Measurements from ENCODE around the gene JARID2.

JARID2 gene

DNA sequence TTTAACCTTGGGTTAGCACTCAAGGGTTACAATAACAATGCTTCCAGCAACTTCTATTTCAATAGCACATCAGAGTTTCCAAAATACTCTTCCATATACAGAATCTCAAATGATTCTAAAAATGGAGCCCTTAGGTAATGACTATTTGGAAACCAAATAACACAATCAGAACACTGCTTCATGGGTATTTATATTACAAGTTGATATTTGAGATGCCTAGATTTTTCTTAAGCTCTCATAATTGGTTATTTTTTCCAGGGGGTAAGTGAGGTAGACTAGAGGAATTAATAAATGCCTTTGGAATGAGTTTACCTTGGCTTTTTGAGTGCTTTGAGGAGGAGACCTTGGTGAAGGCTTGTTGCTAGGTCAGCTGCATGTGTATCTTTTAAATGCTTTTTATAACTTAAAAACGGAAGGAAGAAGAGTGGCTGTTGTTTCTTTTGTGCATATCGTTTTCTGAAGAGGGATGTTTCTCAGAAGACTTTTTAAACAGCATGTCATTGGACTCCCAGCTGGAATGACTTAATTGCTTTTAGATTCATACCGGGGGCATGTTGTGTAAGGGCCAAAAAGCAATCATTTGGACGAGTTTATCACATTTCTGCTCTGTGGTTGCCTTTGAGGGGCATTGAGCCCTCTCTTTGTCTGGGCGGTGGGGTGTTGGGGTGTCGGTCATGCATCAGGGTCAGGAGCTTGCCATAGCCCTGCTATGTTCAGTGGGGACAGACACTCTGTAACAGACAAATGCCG lies 230.9 kb downstream of the JARID2 start:
- DNase-seq = no peak

DNA sequence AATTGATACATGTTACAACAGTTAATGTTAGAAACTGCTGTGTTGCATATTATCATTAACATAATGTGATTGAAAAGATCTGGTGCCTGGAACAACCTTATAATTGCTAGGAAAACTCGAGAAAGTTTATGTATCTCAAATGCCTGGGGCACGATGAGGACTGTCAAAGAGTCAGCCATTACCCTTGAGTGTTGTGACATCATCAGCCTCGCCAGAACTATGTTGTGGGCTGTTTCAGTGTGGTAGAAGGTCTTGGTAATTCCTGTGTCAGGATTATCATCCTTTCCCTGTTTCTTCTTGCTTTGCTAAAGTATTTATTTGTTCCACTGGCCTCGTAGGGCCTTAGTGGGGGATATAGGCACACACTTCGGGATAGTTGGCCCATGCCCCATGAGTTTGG lies 231.9 kb downstream of the JARID2 start:
- no peak for DNase-seq

GRCh38 chr6:15479761-15480160 lies 233.9 kb downstream of the JARID2 start:
- DNase-seq = no peak

GRCh38 chr6:15480525-15480924 lies 234.7 kb downstream of the JARID2 start:
- DNase-seq = no peak

DNA sequence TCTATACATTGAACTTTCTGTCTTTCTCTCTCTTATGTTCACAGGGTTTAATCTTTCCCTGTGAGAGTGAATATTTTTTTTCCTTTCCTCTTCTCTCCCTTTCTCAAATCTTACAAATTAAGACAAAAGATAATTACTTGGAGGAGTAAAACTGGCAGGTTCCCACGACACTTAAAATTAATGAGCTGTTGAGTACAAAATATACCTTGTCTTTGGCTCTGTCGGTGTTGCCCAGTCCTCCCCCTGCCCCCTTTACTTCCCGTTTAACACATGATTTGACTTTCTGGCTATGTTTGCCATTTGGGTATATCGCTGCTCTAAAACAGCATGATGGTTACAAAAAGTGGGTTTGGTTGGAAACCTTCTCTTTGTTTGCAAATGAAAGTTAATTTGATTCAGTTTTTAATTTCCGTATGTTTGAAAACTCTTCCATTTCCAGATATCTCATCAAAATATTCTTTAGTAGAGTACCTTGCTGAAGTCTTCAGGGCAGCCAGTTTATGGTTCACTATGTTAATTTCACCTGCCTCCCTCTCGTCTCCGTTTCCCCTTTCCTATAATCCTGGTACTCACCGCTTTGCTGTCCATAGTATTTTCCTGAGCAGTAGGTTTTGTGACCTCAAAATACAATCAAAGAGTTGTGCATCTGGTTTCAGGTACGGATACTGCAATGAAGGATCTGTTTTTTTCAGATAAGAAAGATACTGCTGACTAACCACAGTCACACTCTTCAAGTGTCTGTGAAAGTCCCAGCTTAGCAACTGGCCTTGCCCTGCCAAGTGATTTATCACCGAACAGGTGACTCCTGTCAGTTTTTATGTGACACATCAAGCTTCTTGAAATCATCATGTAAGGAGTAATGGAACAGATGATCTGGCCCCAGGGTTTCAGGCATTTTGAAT lies 235.8 kb downstream of the JARID2 start:
- DNase-seq = peak in 1 of 2 experiments; percentile 24

DNA sequence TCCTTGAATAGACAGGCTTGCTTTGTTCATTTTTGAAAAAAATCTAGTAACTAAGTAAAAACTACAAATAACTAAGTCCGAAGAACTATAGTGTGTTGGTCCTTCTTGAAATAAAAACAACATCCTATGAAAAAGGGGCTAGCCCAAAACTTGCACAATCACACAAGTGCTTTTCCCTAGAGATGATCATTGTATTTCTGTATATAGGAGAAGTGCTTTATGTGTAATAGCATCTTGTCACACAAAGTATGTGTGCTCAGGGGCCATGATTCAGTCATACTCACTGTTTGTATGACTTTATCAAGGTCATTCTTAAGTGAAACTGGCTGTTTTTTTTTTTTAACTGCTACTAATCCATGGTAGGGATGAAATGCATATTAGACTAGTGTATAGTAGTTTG lies 237.2 kb downstream of the JARID2 start:
- no peak for DNase-seq

GRCh38 chr6:15484140-15484539 lies 238.3 kb downstream of the JARID2 start:
- DNase-seq = no peak

DNA sequence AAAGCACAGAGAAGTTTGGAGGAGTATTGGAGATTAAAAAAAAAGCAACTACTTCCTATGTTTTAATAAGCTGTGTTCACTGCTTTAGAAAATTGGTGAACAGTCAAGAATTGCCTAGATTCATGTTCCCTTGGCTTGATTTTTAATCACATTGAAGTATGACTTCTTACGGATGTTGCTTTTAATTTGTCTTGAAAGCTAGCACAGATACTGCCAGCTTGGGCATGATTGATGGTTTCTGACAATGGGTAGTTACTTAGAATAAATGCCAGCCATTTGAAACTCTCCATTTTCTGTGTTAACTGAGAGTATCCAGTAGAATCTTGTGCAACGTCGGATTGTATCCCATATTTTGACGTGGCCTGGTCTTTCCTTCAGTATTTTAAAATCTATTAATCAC lies 239.0 kb downstream of the JARID2 start:
- no peak for DNase-seq

- DNase-seq = no peak
Measured at GRCh38 chr6:15485936-15486335, 240.1 kb downstream of the JARID2 start.

DNA sequence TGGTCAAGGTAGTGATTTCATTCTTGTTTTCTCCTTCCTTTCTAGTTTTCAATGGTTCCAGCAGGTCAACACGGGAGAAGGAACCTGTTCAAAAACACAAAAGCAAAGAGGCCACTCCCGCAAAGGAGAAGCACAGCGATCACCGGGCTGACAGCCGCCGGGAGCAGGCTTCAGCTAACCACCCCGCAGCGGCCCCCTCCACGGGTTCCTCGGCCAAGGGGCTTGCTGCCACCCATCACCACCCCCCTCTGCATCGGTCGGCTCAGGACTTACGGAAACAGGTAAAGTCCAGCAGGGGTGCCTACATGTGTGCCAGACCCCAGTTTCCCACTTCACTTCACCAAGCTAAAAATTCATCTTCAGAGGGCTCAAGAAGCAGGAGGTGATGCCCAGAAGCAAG lies 241.4 kb downstream of the JARID2 start:
- no peak for DNase-seq

DNA sequence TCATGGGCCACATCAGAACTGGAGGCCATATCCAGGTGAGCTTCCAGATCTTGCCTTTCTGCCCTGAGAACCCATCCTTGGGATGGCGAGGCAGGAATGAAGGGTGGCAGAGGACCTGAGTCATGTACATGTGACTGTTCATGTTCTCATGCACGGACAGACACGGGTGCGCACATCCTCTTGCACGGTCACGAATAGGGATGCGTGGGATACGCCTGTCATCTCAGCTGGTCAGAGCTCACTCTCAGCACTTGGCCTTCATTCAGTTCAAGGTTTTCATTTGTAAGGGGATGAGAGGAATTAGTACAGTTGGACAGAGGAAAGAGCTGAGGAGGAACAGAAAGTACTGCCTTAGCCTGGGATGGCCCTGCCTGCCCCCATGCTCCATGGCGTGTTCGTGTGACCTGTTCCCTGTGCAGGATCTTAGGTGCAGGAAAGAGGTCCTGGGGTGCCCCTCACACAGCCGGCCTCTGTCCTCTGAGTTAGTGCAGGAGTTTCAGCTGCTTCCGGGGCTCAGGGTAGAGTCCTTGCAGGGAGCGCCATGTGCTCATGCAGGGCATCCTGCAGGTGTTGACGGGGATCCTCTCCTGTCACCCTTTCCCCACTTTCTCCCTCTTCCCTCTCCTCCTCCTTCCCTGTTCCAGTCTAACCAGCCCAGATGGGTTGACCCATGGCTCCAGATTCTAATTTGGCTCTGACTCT lies 243.5 kb downstream of the JARID2 start:
- no peak for DNase-seq

DNA sequence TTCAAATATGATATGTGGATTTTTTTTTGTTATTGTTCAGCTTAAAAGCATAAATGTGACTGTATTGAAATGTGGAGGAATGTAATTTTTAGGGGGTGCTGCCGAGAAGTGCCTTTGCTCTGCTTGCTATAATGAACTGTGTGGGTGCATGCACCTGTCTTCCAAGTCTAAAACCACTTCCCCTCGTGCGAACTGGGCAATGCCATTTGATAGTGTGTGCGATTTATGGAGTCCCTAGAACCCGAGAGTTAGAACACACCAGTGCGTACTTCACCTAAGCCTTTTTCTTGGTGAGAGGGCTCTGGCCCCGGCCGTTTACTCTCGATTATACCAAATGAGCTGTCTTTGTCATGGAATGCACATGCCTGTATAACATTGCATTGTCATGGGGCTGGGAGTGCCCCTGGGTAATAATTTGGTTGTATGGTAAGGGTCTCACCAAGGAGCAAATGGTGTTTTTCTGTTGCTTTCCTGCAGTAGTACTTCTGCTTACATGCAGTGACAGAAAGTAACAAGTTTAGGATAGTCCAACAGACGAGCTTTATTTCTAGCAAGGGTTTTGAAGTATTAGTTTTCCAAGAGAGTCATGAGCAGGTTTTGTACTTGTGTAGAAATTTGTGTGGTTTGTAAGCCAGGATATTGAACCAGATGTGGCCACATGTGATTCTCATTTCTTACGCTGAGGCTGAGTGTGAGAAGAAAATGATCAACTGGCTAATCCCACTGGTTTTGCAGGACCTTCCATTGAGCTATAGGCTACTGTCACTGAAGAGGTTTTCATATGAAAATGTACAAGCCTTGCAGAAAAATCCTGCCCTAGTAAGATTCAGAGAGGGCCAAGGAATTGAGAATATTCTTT lies 244.6 kb downstream of the JARID2 start:
- DNase-seq = no peak

DNA sequence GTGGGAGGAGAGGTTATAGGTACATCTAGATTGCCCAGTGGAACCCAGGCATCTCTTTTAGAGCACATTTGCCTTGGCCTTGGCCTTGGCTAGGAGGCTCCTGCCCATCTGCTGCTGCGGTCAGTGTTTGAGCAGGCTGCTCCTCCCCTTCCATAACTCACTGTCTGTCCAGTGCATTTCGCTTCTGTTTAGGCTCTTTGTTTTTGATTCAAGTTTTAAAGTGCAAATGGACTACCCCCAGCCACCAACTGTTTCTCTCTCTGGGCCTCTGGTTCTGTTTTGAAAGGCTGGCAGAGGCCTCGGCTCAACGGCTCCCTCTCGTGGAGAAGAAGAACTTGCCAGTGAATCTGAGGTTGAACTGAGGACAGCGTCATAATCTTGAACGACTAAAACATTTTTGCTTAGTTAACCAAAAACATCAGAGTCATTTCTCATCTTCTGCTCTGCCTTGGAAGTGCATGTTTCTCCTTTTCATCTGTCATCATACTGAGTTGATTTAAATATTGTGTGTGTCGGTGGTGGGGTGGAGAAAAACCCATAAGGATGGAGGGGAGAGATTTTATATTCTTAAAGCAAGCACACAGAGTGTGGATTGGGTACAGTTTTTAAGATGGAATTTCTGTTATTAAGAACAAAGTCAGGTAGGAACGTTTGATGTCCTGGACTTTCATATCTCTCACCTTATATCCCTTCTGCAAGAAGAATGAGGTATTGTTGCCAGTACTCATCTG lies 245.6 kb downstream of the JARID2 start:
- peak; percentile 66 to 69 for DNase-seq

DNA sequence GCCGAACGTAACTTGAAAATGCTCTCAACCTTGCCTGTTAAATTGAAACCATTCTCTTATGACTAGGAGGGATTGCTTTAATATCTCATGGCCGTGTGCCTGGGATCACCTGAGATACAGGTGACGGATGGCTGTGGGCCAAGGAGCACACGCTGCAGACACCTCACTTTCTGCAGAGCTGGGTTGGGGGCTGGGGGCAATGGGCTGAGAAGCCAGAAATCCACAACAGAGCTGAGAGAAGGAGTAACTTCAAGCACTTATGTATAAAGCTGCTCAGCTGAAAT lies 246.1 kb downstream of the JARID2 start:
- no peak for DNase-seq

GRCh38 chr6:15493437-15494168 lies 247.7 kb downstream of the JARID2 start:
- DNase-seq = no peak

- DNase-seq = no peak
Measured at GRCh38 chr6:15495375-15495901, 249.6 kb downstream of the JARID2 start.

GRCh38 chr6:15496345-15497131 lies 250.7 kb downstream of the JARID2 start:
- DNase-seq = no peak

DNA sequence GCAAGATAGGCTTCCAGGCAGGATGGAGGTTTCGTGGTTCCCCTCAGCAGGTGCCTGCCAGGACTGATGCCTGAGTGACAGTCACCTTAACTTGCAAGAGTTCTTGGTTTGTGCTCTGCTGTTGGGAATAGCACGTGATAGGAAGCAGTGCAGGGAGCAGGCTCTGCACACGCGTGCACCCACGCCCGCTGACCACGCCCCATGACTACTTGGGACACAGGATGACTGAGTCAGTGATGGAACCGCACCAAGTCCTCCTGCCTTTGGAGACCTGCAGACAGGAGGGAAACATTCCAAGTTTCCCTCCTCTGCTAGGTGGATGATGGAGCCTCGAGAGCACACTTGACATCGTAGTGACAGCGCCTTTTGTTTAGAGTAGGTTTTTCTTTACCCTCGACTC lies 252.8 kb downstream of the JARID2 start:
- DNase-seq = no peak

- DNase-seq = no peak
Measured at GRCh38 chr6:15499125-15499524, 253.3 kb downstream of the JARID2 start.

GRCh38 chr6:15499591-15499990 lies 253.7 kb downstream of the JARID2 start:
- no peak for DNase-seq

Data from activated CD4-positive, alpha-beta T cell treated with anti-CD3 and anti-CD28 coated beads, Interleukin-2, amount 50 U/mL, for 4 hours (primary cell).